Jurkat, Clone E6-1 (cell line): ENCODE measurements around the gene CDK16. TPM values are rescaled to one million over a fixed set of nuclear protein-coding genes. Genes with fewer than 3 reads are reported as not detected.
A peak's percentile ranks its signal among the peaks of the same experiment; 100 is the strongest.

ENCODE experiments used
- DNase-seq: peaks from one replicate; pipeline ENCODE4 v3.0.0-alpha.2; 2011; ENCODE audit warnings: low read depth, low spot score
- H3K4me3 ChIP-seq: 2 replicates; pipeline ENCODE4 v1.5.1; 2011; ENCODE audit warnings: mild to moderate bottlenecking, low read length, control low read depth, moderate library complexity
- polyA plus RNA-seq: library from polyadenylated mRNA; unstranded; fragments of >200 nt; gene quantifications from one replicate; pipeline ENCODE4 v1.2.1, GENCODE V29; 2012; ENCODE audit warnings: missing spikeins; ENCODE audit not compliant: insufficient read length, insufficient read depth

The CDK16 gene
- 118 TPM for polyA plus RNA-seq

GRCh38 chrX:47218280-47218919 lies at the start of gene CDK16:
CDK16 (plus strand) TSS chrX:47218681; CDS start chrX:47223558, 4,877 bp downstream.
- H3K4me3 ChIP-seq: peak within 1 kb of the TSS; percentile 72
- peak; percentile 72 for DNase-seq

GRCh38 chrX:47169273-47169672 lies 49.2 kb upstream of the CDK16 start:
- no peak overlapping the region for H3K4me3 ChIP-seq
- DNase-seq: no peak

GRCh38 chrX:47169726-47170515 lies 48.6 kb upstream of the CDK16 start:
- DNase-seq: no peak
- H3K4me3 ChIP-seq: no peak overlapping the region

DNA sequence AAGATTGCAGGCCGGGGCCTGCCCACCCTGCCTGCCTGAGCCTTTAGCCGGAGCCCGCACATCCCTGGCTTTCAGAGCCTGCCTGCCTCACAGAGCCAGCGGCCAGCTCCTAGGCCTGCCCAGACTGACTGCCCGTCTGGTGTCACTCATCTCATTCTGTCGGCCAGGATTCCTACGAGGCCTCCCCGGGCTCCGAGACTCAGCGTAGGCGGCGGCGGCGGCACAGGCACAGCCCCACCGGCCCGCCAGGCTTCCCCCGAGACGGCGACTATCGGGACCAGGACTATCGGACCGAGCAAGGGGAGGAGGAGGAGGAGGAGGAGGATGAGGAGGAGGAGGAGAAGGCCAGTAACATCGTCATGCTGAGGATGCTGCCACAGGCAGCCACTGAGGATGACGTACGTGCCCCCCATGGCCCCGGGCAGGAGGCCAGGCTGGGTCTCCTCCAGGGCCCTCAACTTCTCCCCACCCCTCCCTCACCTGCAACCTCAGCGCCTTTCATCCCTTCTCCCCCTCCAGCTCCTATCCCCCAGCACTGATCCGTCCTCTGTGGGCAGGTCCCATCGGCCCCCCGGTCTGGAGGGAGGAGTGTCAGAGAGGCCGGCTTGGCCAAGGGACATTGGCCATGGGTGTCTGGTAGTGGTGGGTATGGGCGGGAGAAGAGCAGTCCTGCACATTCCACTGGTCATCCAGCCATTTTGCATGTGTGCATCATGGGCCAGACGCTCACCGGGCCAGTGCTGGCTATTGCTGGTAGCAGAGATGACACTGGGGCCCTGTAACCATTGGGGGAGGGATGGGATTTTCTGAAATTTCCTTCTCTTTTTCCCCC lies 47.4 kb upstream of the CDK16 start:
- no peak overlapping the region for H3K4me3 ChIP-seq
- DNase-seq: no peak

DNA sequence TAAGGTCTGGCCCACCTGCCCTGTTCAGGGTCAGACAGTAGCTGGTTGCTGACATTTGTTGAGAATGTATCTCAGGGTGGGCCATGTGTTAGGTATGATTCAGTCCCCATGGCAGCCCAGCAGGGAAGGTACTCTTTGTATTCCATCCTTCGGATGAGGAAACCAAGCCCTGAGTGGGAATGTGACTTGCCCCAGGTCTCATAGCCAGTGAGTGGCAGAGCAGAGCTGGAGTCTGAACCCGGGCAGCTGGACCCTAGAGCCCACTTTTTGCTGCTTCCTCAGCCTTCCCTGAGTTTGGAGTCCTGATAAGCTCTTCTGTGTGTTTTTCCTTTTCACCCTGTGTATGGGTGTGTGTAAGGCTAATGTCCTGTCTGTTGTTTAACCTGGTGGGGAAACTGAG lies 46.5 kb upstream of the CDK16 start:
- no peak for DNase-seq
- H3K4me3 ChIP-seq: no peak overlapping the region

DNA sequence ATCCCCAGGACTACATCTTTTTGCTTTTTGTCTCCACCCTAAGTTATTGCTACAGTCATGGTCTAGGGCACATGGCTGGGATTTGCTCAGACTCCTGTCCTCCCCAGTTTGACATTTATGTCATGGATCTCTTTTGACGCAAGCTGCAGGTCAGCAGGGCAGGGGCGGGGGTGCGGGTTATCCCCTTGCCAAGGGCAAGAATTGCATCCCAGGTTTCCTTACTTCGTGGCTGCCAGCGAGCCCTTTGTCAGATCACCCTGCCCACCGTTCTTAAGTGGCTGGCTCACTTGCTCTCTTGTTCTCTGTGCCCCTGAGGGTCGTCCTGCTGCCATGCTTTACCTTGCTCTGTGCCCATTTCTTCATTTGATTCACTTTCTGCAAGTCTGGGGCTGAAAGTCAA lies 45.9 kb upstream of the CDK16 start:
- no peak for DNase-seq
- H3K4me3 ChIP-seq: no peak overlapping the region

- no peak for DNase-seq
Measured at GRCh38 chrX:47172971-47173792, 45.3 kb upstream of the CDK16 start.

DNA sequence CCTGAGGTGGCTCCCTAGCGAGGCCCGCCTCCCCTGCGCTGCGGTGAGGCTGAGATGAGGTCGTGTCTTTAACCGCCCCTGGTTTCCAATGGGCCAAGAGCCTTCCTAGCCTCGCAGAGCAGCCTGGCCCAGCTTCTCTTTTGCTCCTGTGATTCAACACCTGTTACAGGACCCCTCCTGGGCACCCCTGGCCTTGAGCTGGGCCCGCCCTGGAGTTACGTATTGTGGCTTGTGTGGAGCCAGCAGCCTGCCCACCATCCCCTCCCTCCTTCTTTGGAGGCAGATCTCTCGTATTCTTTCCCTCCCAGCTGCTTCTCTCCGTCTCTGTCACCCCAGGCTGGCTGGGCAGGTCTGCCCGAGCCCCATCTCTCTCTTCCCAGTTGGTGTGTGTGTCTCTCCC lies 44.1 kb upstream of the CDK16 start:
- no peak for DNase-seq
- no peak overlapping the region for H3K4me3 ChIP-seq

More at GRCh38 chrX:47172971-47173792, 45.3 kb upstream of the CDK16 start:
- H3K4me3 ChIP-seq: no peak overlapping the region

- H3K4me3 ChIP-seq: no peak overlapping the region
- no peak for DNase-seq
Measured at GRCh38 chrX:47174846-47175587, 43.5 kb upstream of the CDK16 start.

GRCh38 chrX:47175588-47175980 lies 42.9 kb upstream of the CDK16 start:
- no peak for DNase-seq
- H3K4me3 ChIP-seq: no peak overlapping the region

DNA sequence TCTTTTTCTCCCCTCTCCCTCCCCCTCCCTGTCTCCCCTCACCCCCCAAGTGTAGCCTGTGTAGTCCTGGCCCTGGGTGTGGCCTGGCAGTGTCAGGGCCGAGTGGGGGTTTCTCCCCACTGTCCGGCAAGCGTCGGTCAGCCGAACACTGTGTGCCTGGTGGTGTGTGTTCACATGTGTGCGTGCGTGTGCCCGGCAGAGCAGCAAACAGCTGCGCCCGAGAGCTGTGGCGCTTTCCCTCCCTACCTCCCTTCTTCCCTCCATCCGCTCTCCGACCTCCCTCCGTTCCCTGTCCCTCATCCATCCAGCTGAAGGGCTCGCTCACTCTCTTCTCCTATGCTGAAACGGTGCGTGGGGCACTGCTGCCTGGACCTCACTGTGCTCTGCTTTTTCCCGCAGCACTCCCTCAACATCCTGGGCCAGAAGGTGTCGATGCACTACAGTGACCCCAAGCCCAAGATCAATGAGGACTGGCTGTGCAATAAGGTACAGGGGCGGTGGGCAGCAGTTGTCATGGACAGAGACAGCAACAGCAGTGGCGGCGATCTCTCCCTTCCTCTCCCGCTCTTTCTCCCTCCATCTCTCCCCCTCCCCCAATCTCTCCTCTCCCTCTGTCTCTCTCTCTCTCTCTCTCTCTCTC lies 42.3 kb upstream of the CDK16 start:
- no peak for DNase-seq
- no peak overlapping the region for H3K4me3 ChIP-seq

DNA sequence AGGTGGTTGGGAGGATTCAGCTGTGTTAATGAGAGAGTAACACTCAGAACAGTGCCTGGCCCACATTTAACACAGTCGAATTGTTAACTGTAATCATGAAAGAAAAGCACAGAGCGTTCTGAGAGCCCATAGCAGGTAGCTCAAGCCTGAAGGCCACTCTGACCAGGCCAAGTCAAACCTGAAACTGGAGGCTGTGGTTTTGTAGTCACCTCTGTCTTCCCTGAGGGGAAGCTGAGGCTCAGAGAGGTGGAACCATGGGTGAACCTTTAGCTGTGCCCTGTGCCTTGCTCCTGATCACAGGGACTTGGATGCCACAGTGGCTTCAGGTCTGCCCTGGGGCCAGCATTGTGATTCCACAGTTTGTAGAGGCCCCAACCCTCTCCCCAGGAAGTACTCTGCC lies 41.4 kb upstream of the CDK16 start:
- DNase-seq: no peak
- no peak overlapping the region for H3K4me3 ChIP-seq

DNA sequence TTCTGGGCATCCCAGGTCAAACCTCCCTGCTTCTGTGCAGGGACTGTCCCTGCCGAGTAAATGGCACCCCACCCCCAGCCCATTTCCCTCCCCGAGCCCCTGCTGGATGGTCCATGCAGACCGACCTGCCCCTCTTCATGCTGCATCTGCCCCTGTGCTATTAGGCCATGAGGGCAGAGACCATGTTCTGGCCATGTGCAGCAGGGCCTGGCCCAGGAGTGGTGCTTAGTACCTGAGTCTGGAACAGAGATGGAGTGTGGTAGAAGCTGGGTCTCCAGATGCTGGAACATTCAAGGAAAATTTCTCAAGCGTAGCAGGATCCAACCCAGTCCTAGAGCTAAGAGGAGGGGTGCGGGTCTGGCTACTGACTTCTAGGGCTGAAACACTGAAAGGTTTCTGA lies 40.1 kb upstream of the CDK16 start:
- H3K4me3 ChIP-seq: no peak overlapping the region
- DNase-seq: no peak

- no peak overlapping the region for H3K4me3 ChIP-seq
- no peak for DNase-seq
Measured at GRCh38 chrX:47179221-47179927, 39.1 kb upstream of the CDK16 start.

DNA sequence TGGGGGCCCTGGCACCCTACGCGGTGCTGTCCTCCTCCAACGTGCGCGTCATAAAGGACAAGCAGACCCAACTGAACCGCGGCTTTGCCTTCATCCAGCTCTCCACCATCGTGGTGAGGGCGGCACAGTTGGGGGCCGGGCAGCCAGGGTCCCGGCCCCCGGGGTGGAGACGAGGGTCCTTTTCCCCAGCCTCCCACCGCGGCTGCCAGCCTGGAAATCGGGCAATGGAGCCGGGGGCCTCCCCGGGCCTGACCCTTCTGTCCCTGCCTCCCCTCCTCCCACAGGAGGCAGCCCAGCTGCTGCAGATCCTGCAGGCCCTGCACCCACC lies 38.6 kb upstream of the CDK16 start:
- no peak for DNase-seq
- no peak overlapping the region for H3K4me3 ChIP-seq

DNA sequence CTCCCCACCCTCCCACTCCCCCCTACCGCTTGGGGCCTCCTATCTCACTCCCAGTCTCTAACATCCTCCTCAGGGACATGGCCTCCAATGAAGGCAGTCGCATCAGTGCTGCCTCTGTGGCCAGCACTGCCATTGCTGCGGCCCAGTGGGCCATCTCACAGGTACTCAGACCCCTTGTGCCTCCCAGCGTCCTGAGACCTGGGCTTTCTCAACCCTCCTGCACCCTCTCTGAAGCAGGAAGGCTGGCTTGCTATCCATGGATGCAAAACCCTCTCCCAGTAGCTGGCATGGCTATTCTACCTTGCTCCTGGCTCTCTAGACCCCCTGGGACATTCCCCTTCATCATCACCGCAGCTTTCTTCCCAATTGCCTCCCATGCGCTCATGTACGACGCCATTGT lies 38.1 kb upstream of the CDK16 start:
- DNase-seq: no peak
- H3K4me3 ChIP-seq: no peak overlapping the region

GRCh38 chrX:47181301-47181700 lies 37.2 kb upstream of the CDK16 start:
- no peak for DNase-seq
- H3K4me3 ChIP-seq: no peak overlapping the region
